GM23338 (cell line): Measurements from ENCODE around the gene ESRRA. TPM values are rescaled to one million over a fixed set of nuclear protein-coding genes. Genes with fewer than 3 reads are reported as not detected.

Experiments
- ATAC-seq: fragments of 200-7000 bp; cut with Tn5 transposase; 3 replicates; pipeline ENCODE4 v1.9.1; 2020
- DNase-seq: peaks from one replicate; pipeline ENCODE4 v3.0.0-alpha.2; 2015; ENCODE audit warnings: low spot score
- H2AFZ ChIP-seq: fragments of 200-600 bp; sonication (generic); 2 replicates; pipeline ENCODE4 v1.8.0; 2016; ENCODE audit warnings: antibody characterized with exemption, mild to moderate bottlenecking, moderate library complexity
- H3F3A ChIP-seq: fragments of 200-600 bp; sonication (generic); replicated peaks from 2 replicates; pipeline ENCODE4 v1.8.0; 2017; ENCODE audit warnings: antibody characterized with exemption, mixed run types, low read depth
- H3K27ac ChIP-seq: fragments of 200-600 bp; sonication (generic); 2 replicates; pipeline ENCODE4 v1.6.1; 2016; ENCODE audit warnings: low read depth
- H3K27me3 ChIP-seq: fragments of 200-600 bp; sonication (generic); 2 replicates; pipeline ENCODE4 v1.8.0; 2016; ENCODE audit warnings: mild to moderate bottlenecking, mixed run types, moderate library complexity; ENCODE audit not compliant: insufficient read depth
- H3K36me3 ChIP-seq: fragments of 200-600 bp; sonication (generic); 2 replicates; pipeline ENCODE4 v1.8.0; 2016; ENCODE audit warnings: mild to moderate bottlenecking; ENCODE audit not compliant: insufficient read depth
- H3K4me1 ChIP-seq: fragments of 200-600 bp; sonication (generic); 2 replicates; pipeline ENCODE4 v1.8.0; 2016; ENCODE audit warnings: mild to moderate bottlenecking, moderate library complexity; ENCODE audit not compliant: insufficient read depth
- H3K4me2 ChIP-seq: fragments of 200-600 bp; sonication (generic); 2 replicates; pipeline ENCODE4 v1.7.1; 2017; ENCODE audit warnings: mixed run types
- H3K4me3 ChIP-seq: fragments of 200-600 bp; sonication (generic); 2 replicates; pipeline ENCODE4 v1.6.1; 2016; ENCODE audit warnings: mixed run types
- H3K79me2 ChIP-seq: fragments of 200-600 bp; sonication (generic); replicated peaks from 2 replicates; pipeline ENCODE4 v1.8.0; 2017; ENCODE audit warnings: mild to moderate bottlenecking; ENCODE audit not compliant: insufficient read depth
- H3K9me2 ChIP-seq: fragments of 200-600 bp; sonication (generic); 2 replicates; pipeline ENCODE4 v1.8.0; 2017; ENCODE audit not compliant: insufficient read depth
- H4K20me1 ChIP-seq: fragments of 200-600 bp; sonication (generic); replicated peaks from 2 replicates; pipeline ENCODE4 v1.8.0; 2017; ENCODE audit warnings: mild to moderate bottlenecking; ENCODE audit not compliant: insufficient read depth
- H3K27ac Mint-ChIP-seq: 2 replicates; pipeline ENCODE4 v1.8.0; 2020; ENCODE audit warnings: inconsistent platforms, mild to moderate bottlenecking, moderate library complexity, mixed read lengths
- H3K27me3 Mint-ChIP-seq: 3 replicates; pipeline ENCODE4 v1.8.0; 2022; ENCODE audit warnings: low read depth, mild to moderate bottlenecking, moderate library complexity, mixed read lengths, inconsistent platforms; ENCODE audit not compliant: insufficient read depth, poor library complexity
- H3K36me3 Mint-ChIP-seq: 3 replicates; pipeline ENCODE4 v1.8.0; 2021; ENCODE audit warnings: low read depth, mild to moderate bottlenecking, inconsistent platforms, moderate library complexity, mixed read lengths
- H3K4me1 Mint-ChIP-seq: 3 replicates; pipeline ENCODE4 v1.8.0; 2020; ENCODE audit warnings: mild to moderate bottlenecking, inconsistent platforms, mixed read lengths
- H3K4me3 Mint-ChIP-seq: 3 replicates; pipeline ENCODE4 v1.8.0; 2021; ENCODE audit warnings: moderate library complexity, mild to moderate bottlenecking, inconsistent platforms, mixed read lengths
- H3K9me3 Mint-ChIP-seq: 3 replicates; pipeline ENCODE4 v1.8.0; 2020; ENCODE audit warnings: moderate library complexity, mild to moderate bottlenecking, inconsistent platforms, mixed read lengths
- CREB1 ChIP-seq: fragments of 250-450 bp; sonication (Bioruptor Pico); IDR thresholded peaks from 2 replicates; pipeline ENCODE4 v1.5.0; 2020; ENCODE audit warnings: low read depth, mild to moderate bottlenecking, moderate library complexity
- JUNB ChIP-seq: IDR thresholded peaks from one replicate; pipeline ENCODE4 v1.6.1; 2016; ENCODE audit warnings: antibody characterized with exemption; ENCODE audit not compliant: unreplicated experiment
- NANOG ChIP-seq: IDR thresholded peaks from 2 replicates; pipeline ENCODE4 v1.6.1; 2016; ENCODE audit warnings: antibody characterized with exemption, borderline replicate concordance
- STAT1 ChIP-seq: IDR thresholded peaks from one replicate; pipeline ENCODE4 v1.6.1; 2016; ENCODE audit warnings: antibody characterized with exemption; ENCODE audit not compliant: unreplicated experiment
- polyA plus RNA-seq: library from polyadenylated mRNA; unstranded; fragments of >200 nt; fragmentation: Nextera tagmentation; extraction: Ambion mirVana; gene quantifications from 2 replicates; pipeline ENCODE4 v1.2.1, GENCODE V29; 2016
- total RNA-seq: library from RNA; depleted of rRNA; stranded (reverse); fragments of >200 nt; shearing (Covaris generic); gene quantifications from 2 replicates; pipeline ENCODE4 v1.2.3, GENCODE V29; 2014
- TF ChIP-seq, protein P1 (sequence below): IDR thresholded peaks from 2 replicates; pipeline ENCODE4 v1.6.1; 2016; ENCODE audit warnings: antibody characterized with exemption
- TF ChIP-seq, protein P2 (sequence below): fragments of 250-450 bp; sonication (Bioruptor Pico); IDR thresholded peaks from 2 replicates; pipeline ENCODE4 v1.5.0; 2020; ENCODE audit warnings: mild to moderate bottlenecking, moderate library complexity
- TF ChIP-seq, protein P3 (sequence below), 2 experiments: fragments of 200-600 bp in 1 of 2; sonication (generic) in 1 of 2; conservative IDR thresholded peaks; 2 replicates each; pipeline versions ENCODE4 v1.5.1 to v1.6.1; 2016 to 2017; ENCODE audit warnings: antibody characterized with exemption in 2 of 2, low read depth in 2 of 2, mild to moderate bottlenecking in 2 of 2, moderate library complexity in 1 of 2

ESRRA gene
- total and polyA plus RNA-seq, 2 experiments from 2014 or later: 13.7 to 55.1 TPM

DNA sequence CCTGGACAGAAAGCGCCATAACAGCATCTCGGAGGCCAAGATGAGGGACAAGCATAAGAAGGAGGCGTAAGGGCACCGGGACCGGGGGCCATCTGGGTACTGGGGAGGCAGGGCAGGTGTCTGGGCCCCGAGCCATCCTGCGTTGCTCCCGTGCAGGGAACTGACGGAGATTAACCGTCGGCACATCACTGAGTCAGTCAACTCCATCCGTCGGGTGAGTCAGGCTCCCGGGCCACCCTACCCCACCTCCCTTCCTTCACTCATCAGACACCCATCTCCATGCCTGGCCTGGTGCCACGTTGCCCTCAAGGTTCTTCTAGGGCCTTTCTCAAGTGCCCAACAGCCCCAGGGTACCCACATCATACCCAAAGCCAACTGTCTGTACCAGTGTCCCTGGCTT lies 39.0 kb upstream of the ESRRA start (continued):
- TF ChIP-seq, protein P1, sequence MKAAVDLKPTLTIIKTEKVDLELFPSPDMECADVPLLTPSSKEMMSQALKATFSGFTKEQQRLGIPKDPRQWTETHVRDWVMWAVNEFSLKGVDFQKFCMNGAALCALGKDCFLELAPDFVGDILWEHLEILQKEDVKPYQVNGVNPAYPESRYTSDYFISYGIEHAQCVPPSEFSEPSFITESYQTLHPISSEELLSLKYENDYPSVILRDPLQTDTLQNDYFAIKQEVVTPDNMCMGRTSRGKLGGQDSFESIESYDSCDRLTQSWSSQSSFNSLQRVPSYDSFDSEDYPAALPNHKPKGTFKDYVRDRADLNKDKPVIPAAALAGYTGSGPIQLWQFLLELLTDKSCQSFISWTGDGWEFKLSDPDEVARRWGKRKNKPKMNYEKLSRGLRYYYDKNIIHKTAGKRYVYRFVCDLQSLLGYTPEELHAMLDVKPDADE: no peak
- TF ChIP-seq STAT1 (no peak), CREB1 (no peak), JUNB (no peak)

DNA sequence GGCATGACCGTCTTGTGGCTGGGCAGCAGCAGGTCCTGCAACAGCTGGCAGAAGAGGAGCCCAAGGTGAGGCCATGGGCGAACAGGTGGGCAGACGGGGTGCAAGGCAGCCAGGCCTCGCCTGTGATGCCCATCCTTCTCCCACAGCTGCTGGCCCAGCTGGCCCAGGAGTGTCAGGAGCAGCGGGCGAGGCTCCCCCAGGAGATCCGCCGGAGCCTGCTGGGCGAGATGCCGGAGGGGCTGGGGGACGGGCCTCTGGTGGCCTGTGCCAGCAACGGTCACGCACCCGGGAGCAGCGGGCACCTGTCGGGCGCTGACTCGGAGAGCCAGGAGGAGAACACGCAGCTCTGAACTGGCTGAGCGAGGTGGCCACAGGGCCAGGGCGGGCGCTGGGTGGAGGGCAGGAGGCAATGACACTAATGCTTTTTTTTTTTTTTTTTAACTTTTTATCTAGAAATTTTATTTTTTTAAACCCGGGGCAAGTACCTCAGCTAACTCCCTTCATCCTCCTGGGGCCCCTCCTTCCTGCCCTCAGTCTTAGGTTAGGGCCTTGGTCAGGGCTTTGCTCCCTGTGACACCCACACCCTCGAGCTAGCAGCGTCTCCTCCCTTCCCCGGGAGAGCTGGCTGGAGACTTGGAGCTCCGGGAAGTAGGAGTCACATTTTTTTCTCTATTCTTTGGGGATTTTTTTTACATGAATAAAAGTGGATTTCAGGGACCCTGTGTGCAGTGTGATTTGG lies 37.9 kb upstream of the ESRRA start:
- Histone ChIP-seq H3K36me3 (no peaks in the 10 kb centered on the region; the same call in 1 of the 2 replicates), H3K9me2 (no peaks in the 10 kb centered on the region), H2AFZ (no peak overlapping the region), H3K27me3 (no peaks in the 10 kb centered on the region), H3K27ac (no peak overlapping the region), H3F3A (peaks cover 30% of the 10 kb centered on the region), H4K20me1 (no peaks in the 10 kb centered on the region), H3K4me3 (no peak overlapping the region), H3K4me1 (peaks cover 11% of the 10 kb centered on the region; the same call in 1 of the 2 replicates), H3K4me2 (no peak overlapping the region), H3K79me2 (no peaks in the 10 kb centered on the region)
- Mint-ChIP-seq H3K4me3 (no peak overlapping the region; the same call in 2 of the 3 replicates), H3K36me3 (peaks cover 45% of the 10 kb centered on the region), H3K27me3 (peaks cover 24% of the 10 kb centered on the region), H3K9me3 (peaks cover 3% of the 10 kb centered on the region; the same call in 2 of the 3 replicates), H3K27ac (no peak overlapping the region), H3K4me1 (peaks cover 25% of the 10 kb centered on the region)
- ATAC-seq (no peak), DNase-seq (no peak)
- TF ChIP-seq, protein P2, sequence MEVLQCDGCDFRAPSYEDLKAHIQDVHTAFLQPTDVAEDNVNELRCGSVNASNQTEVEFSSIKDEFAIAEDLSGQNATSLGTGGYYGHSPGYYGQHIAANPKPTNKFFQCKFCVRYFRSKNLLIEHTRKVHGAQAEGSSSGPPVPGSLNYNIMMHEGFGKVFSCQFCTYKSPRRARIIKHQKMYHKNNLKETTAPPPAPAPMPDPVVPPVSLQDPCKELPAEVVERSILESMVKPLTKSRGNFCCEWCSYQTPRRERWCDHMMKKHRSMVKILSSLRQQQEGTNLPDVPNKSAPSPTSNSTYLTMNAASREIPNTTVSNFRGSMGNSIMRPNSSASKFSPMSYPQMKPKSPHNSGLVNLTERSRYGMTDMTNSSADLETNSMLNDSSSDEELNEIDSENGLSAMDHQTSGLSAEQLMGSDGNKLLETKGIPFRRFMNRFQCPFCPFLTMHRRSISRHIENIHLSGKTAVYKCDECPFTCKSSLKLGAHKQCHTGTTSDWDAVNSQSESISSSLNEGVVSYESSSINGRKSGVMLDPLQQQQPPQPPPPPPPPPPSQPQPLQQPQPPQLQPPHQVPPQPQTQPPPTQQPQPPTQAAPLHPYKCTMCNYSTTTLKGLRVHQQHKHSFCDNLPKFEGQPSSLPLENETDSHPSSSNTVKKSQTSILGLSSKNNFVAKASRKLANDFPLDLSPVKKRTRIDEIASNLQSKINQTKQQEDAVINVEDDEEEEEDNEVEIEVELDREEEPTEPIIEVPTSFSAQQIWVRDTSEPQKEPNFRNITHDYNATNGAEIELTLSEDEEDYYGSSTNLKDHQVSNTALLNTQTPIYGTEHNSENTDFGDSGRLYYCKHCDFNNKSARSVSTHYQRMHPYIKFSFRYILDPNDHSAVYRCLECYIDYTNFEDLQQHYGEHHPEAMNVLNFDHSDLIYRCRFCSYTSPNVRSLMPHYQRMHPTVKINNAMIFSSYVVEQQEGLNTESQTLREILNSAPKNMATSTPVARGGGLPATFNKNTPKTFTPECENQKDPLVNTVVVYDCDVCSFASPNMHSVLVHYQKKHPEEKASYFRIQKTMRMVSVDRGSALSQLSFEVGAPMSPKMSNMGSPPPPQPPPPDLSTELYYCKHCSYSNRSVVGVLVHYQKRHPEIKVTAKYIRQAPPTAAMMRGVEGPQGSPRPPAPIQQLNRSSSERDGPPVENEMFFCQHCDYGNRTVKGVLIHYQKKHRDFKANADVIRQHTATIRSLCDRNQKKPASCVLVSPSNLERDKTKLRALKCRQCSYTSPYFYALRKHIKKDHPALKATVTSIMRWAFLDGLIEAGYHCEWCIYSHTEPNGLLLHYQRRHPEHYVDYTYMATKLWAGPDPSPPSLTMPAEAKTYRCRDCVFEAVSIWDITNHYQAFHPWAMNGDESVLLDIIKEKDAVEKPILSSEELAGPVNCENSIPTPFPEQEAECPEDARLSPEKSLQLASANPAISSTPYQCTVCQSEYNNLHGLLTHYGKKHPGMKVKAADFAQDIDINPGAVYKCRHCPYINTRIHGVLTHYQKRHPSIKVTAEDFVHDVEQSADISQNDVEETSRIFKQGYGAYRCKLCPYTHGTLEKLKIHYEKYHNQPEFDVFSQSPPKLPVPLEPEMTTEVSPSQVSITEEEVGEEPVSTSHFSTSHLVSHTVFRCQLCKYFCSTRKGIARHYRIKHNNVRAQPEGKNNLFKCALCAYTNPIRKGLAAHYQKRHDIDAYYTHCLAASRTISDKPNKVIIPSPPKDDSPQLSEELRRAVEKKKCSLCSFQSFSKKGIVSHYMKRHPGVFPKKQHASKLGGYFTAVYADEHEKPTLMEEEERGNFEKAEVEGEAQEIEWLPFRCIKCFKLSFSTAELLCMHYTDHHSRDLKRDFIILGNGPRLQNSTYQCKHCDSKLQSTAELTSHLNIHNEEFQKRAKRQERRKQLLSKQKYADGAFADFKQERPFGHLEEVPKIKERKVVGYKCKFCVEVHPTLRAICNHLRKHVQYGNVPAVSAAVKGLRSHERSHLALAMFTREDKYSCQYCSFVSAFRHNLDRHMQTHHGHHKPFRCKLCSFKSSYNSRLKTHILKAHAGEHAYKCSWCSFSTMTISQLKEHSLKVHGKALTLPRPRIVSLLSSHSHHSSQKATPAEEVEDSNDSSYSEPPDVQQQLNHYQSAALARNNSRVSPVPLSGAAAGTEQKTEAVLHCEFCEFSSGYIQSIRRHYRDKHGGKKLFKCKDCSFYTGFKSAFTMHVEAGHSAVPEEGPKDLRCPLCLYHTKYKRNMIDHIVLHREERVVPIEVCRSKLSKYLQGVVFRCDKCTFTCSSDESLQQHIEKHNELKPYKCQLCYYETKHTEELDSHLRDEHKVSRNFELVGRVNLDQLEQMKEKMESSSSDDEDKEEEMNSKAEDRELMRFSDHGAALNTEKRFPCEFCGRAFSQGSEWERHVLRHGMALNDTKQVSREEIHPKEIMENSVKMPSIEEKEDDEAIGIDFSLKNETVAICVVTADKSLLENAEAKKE (CRISPR knock-in tag): no peak
- no peak for TF ChIP-seq STAT1
- TF ChIP-seq, protein P3, sequence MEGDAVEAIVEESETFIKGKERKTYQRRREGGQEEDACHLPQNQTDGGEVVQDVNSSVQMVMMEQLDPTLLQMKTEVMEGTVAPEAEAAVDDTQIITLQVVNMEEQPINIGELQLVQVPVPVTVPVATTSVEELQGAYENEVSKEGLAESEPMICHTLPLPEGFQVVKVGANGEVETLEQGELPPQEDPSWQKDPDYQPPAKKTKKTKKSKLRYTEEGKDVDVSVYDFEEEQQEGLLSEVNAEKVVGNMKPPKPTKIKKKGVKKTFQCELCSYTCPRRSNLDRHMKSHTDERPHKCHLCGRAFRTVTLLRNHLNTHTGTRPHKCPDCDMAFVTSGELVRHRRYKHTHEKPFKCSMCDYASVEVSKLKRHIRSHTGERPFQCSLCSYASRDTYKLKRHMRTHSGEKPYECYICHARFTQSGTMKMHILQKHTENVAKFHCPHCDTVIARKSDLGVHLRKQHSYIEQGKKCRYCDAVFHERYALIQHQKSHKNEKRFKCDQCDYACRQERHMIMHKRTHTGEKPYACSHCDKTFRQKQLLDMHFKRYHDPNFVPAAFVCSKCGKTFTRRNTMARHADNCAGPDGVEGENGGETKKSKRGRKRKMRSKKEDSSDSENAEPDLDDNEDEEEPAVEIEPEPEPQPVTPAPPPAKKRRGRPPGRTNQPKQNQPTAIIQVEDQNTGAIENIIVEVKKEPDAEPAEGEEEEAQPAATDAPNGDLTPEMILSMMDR (conservative IDR thresholded peaks at IDR 0.05; ENCODE audit: low read depth in 2 of 2): no peak
- TF ChIP-seq NANOG: no peak
